HG02571 (cell line): Measurements from ENCODE around the gene COX17.

Experiments
- ATAC-seq: cut with Tn5 transposase; IDR thresholded peaks from one replicate; pipeline ENCODE4 v1.9.1; 2021; ENCODE audit warnings: mild to moderate bottlenecking, moderate library complexity; ENCODE audit not compliant: unreplicated experiment

COX17 gene

GRCh38 chr3:119675188-119675874 is 1.9 kb downstream of the COX17 start:
- no peak for ATAC-seq

GRCh38 chr3:119673875-119674274 is 3.3 kb downstream of the COX17 start:
- ATAC-seq, result no peak

GRCh38 chr3:119672776-119673175 is 4.4 kb downstream of the COX17 start:
- ATAC-seq, result no peak

GRCh38 chr3:119669906-119670570 is 7.2 kb downstream of the COX17 start:
- no peak for ATAC-seq

DNA sequence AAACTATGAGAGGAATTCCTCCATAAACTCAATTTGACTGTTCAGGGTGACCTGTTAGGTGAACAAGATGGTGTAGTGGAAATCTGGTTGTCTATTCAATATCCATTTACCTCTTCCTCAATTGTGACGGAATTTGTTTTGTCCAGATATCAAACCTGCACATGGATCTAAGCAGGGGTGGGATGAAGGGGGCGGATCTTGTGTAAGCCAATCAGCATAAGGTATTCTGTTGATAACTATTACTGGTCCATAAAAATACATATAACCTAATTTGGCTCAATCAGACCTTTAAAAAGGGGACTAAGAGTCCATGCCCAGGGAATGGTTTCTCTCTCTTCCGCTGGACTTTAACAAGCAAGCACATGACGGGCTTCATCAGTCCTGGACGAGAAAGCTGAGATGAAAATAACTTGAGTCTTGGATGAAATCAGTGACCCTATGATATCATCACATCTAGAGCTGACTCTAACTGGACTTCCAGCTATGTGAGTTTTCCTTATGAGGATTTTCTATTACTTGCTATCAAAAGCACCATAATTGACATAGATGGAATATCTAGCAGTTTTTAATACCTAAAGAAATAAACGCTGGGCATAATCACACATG is 11.1 kb downstream of the COX17 start:
- no peak for ATAC-seq

- ATAC-seq, result no peak
Measured at GRCh38 chr3:119664850-119665379, 12.3 kb downstream of the COX17 start.

- no peak for ATAC-seq
Measured at GRCh38 chr3:119664370-119664769, 12.8 kb downstream of the COX17 start.

DNA sequence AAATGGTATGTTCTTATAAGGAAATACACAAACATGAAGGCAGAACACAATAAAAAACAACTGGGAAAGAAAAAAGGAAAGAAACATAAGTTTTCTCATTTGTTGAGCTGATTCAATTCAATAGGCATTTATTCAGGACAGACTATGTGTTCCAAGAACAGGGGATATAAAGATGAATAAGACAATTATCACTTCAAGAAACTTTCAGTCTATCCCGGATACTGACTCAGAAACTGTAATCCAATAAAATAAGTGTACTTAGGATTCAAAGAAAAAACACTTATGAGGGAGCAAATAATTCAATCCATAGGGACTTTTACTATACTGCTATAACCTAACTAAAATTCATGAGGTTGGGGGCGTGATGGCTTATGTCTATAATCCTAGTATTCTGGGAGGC is 13.3 kb downstream of the COX17 start:
- ATAC-seq, result no peak

DNA sequence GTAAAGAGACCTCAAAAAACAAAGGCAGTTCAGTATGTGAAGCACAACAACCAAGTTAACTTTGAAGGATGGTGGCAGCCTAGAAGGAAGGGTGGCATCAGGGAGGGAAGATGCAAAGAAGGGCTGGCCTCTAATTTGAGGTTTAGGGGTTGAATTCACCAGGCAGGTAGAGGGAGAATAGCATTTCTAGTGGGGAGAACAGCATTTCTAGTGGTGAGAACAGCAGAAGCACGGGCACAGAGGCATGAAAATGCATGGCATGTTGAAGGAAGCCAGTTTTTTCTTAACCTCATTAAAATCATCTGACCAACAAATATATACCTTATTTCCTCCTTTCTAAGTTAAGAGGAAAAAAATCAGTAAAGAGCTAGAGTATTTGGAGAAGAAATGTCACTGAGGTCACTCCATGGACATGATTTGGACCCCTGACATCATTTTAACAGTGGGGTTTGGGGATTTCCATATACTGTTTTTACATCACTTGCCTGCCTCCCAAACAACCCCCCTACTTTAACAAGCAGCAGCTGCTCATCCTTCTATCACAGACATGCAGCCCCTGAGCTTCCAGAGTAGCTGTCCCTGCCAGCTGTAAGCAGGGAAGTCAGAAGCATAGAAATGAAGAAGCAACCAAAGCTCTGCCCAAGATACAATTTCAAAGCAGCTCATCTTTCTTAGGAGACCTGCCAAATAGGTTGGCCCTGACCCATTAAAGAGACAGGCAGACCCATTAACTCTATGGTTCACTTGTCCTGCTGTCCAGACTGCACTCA is 14.4 kb downstream of the COX17 start:
- ATAC-seq, result no peak

DNA sequence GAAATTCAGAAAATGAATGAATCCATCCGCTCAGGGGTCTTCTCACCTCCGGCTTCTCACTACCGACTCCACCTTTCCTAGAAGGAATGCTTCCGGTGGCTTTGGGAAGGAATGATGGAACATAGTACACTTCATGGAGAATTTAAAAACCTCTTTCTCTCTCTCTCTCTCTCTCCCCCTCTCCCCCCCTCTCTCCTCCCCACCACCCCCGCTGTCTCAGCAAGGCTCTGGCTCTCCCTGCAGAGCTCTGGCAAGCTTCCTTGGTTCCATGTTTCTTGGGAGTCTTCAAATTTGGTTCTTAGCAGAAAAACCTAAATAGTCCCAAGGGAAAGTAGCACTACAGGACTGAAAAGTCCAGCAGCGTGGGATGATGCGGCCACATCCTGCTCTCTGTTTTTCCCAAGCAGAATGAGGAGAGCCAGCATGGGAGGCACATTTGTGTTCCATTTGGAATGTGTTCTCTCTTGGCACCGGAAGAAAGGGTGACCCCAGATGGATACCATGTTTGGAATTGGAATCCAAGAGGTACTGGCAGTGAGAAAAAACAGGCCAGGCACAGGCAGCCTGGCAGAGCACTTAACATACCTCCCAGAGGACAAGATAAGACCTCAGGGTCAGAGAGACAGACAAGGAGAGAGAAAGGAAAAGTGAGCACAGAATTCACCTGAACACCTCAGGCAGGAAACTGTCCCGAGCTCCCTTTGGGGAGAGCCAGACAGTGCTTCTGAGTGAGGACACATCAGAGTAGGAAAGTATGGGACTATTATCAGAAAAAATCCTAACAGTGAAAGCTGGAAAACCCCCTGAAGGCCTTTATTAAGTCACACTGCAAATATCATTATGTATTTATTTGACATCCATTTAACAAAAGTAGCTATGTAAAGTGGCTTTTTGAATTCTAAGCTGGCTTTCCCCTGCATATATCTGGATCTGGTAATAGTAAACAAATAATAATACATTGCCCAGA is 16.4 kb downstream of the COX17 start, which contains the start of gene POPDC2:
Gene POPDC2 (minus strand): TSS at position 116 of the 967 bp plus-strand sequence. CDS start 166 bp downstream, outside the sequence.
- ATAC-seq, result no peak

DNA sequence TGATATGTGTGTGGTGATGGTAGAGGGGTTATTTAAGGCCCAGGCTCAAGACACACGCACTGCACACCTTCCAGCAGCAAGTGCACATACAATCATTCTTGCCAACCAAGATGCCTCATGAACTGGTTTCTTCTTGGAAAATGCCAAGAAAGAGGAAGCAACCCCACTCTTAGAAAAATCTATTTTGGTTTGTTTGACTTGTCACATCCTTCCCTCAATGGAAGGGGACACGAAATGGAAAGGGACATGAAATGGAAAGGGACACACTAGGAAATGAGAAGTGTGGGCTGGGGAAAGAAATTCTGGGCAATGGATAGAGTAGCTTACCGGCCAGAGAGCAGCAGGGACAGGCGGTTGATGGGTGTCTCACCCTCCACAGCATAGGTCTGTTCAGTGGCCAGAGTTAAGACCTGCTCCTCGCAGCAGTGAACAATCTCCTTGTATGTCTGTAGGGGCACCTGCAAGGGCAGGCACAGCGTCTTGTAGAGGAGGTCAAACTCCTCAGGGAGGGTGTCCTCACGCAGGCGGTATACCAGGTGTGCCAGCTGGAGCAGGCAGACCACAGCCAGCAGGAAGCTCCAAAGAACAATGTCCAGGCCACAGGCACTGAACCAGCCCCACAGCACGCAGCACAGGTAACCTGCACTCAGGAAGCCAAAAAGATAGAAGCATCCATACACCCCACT is 17.5 kb downstream of the COX17 start:
- ATAC-seq, result no peak

DNA sequence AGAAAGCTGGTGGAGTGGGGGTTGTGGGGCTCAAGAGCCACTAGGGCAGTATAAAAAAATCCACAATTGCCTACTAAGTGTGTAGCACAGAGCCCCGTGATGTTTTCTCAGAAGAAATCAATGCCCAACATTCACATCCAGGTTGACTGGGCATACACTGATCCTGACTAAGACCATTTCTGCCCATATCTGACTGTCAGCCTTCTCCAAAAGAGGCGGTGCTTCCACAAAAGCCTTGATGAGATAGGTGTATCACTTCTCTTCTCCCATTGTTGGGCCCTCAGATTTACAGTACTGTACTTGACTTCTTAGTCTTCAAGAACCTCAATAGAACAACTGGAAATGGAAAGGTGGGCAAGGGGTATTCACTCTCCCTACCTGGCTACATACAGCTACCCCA is 18.2 kb downstream of the COX17 start:
- no peak for ATAC-seq

- ATAC-seq, result no peak
Measured at GRCh38 chr3:119657887-119658702, 19.1 kb downstream of the COX17 start.

GRCh38 chr3:119653876-119654275 is 23.3 kb downstream of the COX17 start:
- ATAC-seq, result no peak

DNA sequence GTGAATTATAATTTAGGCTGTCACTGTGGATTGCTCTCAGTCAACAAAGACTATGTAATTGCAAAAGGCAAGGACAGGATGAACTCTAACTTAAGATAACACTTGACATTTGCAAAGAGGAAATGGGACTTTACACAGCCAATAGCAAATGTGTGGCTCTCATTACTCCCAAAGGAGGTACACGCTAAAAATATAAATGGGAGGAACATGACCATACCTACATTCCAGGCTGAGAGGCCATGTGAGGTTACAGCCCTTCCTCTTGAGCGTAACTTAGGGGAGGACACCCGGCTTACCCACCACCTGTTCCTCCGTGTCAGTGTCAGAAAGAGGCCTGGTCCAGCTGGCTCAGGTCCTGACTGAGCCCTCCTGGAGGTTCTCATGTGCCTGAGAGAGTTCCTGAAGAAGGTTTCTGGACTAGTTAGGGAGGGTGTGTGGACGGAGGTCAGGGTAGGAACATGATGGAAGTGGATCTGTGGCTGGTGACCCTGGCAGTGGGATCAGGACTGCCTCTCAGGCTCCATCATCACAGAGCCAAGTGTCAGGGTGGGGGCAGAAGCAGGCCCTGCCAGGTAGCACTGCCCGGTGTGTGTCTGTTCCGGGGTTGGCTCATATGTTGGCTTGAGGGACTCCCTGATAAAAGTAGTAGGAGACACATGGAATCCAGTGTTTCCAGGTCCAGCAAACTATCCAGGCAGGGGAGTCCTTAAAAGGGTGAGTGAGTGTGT is 24.7 kb downstream of the COX17 start:
- ATAC-seq, result no peak

- no peak for ATAC-seq
Measured at GRCh38 chr3:119649761-119650160, 27.4 kb downstream of the COX17 start.

GRCh38 chr3:119647843-119648575 is 29.2 kb downstream of the COX17 start:
- no peak for ATAC-seq
